ENCODE results near the gene ITGBL1. TPM values are rescaled to one million over a fixed set of nuclear protein-coding genes. Genes with fewer than 3 reads are reported as not detected.

Gene ITGBL1
- polyA plus RNA-seq, 1 experiment = 73.7 TPM

GRCh38 chr13:101614491-101614890 is 162.0 kb downstream of the ITGBL1 start:
- Histone ChIP-seq H3K27me3 (ENCODE audit: control insufficient read depth, insufficient read depth, low read length) (no peaks in the 10 kb centered on the region), H3K36me3 (ENCODE audit: control insufficient read depth, insufficient read depth, low read length) (no peaks in the 10 kb centered on the region), H3K4me3 (ENCODE audit: low read depth, low read length) (no peak overlapping the region)
- CTCF ChIA-PET = interaction anchor here (0.7 to 1.3 kb wide), 2 partner anchors 11 to 100 kb away, joined by 3 read pairs; no protein-coding TSS in a partner anchor
- DNase-seq (ENCODE audit: low read depth) = no peak
- POLR2A ChIA-PET = no interaction called here
- TF ChIP-seq CTCF (IDR thresholded peaks at IDR 0.05; ENCODE audit: insufficient read depth, low read depth, low read length) = no peak

GRCh38 chr13:101618440-101619187 is 166.1 kb downstream of the ITGBL1 start:
- no peak for TF ChIP-seq CTCF (IDR thresholded peaks at IDR 0.05; ENCODE audit: insufficient read depth, low read depth, low read length)
- Histone ChIP-seq H3K36me3 (ENCODE audit: control insufficient read depth, insufficient read depth, low read length) (no peaks in the 10 kb centered on the region), H3K4me3 (ENCODE audit: low read depth, low read length) (no peak overlapping the region), H3K27me3 (ENCODE audit: control insufficient read depth, insufficient read depth, low read length) (no peaks in the 10 kb centered on the region)
- CTCF ChIA-PET = no interaction called here
- DNase-seq (ENCODE audit: low read depth) = no peak
- POLR2A ChIA-PET = no interaction called here

GRCh38 chr13:101621099-101621498 is 168.6 kb downstream of the ITGBL1 start:
- no peaks in the 10 kb centered on the region for H3K36me3 ChIP-seq (ENCODE audit: control insufficient read depth, insufficient read depth, low read length)
- POLR2A ChIA-PET = no interaction called here
- no peak for TF ChIP-seq CTCF (IDR thresholded peaks at IDR 0.05; ENCODE audit: insufficient read depth, low read depth, low read length)
- no peak overlapping the region for H3K4me3 ChIP-seq (ENCODE audit: low read depth, low read length)
- no peaks in the 10 kb centered on the region for H3K27me3 ChIP-seq (ENCODE audit: control insufficient read depth, insufficient read depth, low read length)
- no peak for DNase-seq (ENCODE audit: low read depth)
- CTCF ChIA-PET = interaction anchor here (1.1 kb wide), 1 partner anchor 8 kb away, joined by 3 read pairs; no protein-coding TSS in a partner anchor

- Histone ChIP-seq H3K27me3 (ENCODE audit: control insufficient read depth, insufficient read depth, low read length) (no peaks in the 10 kb centered on the region), H3K4me3 (ENCODE audit: low read depth, low read length) (no peak overlapping the region), H3K36me3 (ENCODE audit: control insufficient read depth, insufficient read depth, low read length) (no peaks in the 10 kb centered on the region)
- ChIA-PET POLR2A (interaction anchor here (0.6 kb wide), 1 partner anchor 11 kb away, joined by 3 read pairs; no protein-coding TSS in a partner anchor), CTCF (interaction anchor here (0.9 kb wide), 1 partner anchor 479 kb away, joined by 3 read pairs; no protein-coding TSS in a partner anchor)
- no peak for DNase-seq (ENCODE audit: low read depth)
- no peak for TF ChIP-seq CTCF (IDR thresholded peaks at IDR 0.05; ENCODE audit: insufficient read depth, low read depth, low read length)
Measured at GRCh38 chr13:101623470-101624209, 171.2 kb downstream of the ITGBL1 start.

GRCh38 chr13:101624210-101624922 is 171.9 kb downstream of the ITGBL1 start:
- no peak for DNase-seq (ENCODE audit: low read depth)
- no peaks in the 10 kb centered on the region for H3K36me3 ChIP-seq (ENCODE audit: control insufficient read depth, insufficient read depth, low read length)
- H3K4me3 ChIP-seq (ENCODE audit: low read depth, low read length) = no peak overlapping the region
- H3K27me3 ChIP-seq (ENCODE audit: control insufficient read depth, insufficient read depth, low read length) = no peaks in the 10 kb centered on the region
- ChIA-PET POLR2A (no interaction called here), CTCF (interaction anchor here (0.9 to 2.0 kb wide), 4 partner anchors 8 to 480 kb away, joined by 3 to 5 read pairs (median 4); no protein-coding TSS in a partner anchor)
- TF ChIP-seq CTCF (IDR thresholded peaks at IDR 0.05; ENCODE audit: insufficient read depth, low read depth, low read length) = no peak
